Tibial artery (tissue), 4 donors: ENCODE data around the gene MYOF.
"Not testable (repeated sequence)": the region's sequence is repeated elsewhere in the genome, so short reads cannot be mapped to it uniquely, and the experiment has no call there.

Experiments used
- DNase-seq, 2 donors: peaks; one replicate each; pipeline ENCODE4 v3.0.0-alpha.2; 2019
- H3K27ac ChIP-seq, 2 donors: fragments of 200-600 bp; sonication (generic) in 1 of 2; 1 replicate in 1 of 2; 2 replicates in 1 of 2; pipeline ENCODE4 v1.5.1; 2018 to 2019; ENCODE audit warnings: mild to moderate bottlenecking in 1 of 2
- H3K27me3 ChIP-seq, 2 donors: fragments of 200-600 bp; sonication (generic) in 1 of 2; one replicate each; pipeline versions ENCODE4 v1.5.1 to v1.6.0; 2016 to 2019
- H3K36me3 ChIP-seq, 3 donors: fragments of 200-600 bp; sonication (generic) in 2 of 3; one replicate each; pipeline ENCODE4 v1.5.1; 2016 to 2019; ENCODE audit warnings: mild to moderate bottlenecking in 2 of 3
- H3K4me1 ChIP-seq, 4 donors: fragments of 200-600 bp; sonication (generic) in 2 of 4; 1 replicate in 3 of 4; 2 replicates in 1 of 4; pipeline ENCODE4 v1.5.1; 2016 to 2019
- H3K4me3 ChIP-seq, 2 donors: fragments of 200-600 bp; sonication (generic) in 1 of 2; 1 replicate in 1 of 2; 2 replicates in 1 of 2; pipeline ENCODE4 v1.5.1; 2018 to 2019; ENCODE audit warnings: mild to moderate bottlenecking in 2 of 2
- H3K9me3 ChIP-seq, 3 donors: fragments of 200-600 bp; sonication (generic) in 1 of 3; one replicate each; pipeline ENCODE4 v1.5.1; 2016 to 2019
- intact Hi-C: fragments of 100-400 bp; cut with DNase I; formaldehyde crosslinking; loops from one replicate; pipeline ENCODE4 v1.15.0; 2023; ENCODE audit warnings: low total_unique reads
- TF ChIP-seq, protein P1 (sequence below), 2 experiments: fragments of 200-600 bp in 1 of 2; fragments of 450-650 bp in 1 of 2; IDR thresholded peaks; one replicate each; pipeline ENCODE4 v1.5.1; 2017 to 2019; ENCODE audit warnings: antibody characterized with exemption in 2 of 2, mild to moderate bottlenecking in 1 of 2, moderate library complexity in 1 of 2

MYOF gene

DNA sequence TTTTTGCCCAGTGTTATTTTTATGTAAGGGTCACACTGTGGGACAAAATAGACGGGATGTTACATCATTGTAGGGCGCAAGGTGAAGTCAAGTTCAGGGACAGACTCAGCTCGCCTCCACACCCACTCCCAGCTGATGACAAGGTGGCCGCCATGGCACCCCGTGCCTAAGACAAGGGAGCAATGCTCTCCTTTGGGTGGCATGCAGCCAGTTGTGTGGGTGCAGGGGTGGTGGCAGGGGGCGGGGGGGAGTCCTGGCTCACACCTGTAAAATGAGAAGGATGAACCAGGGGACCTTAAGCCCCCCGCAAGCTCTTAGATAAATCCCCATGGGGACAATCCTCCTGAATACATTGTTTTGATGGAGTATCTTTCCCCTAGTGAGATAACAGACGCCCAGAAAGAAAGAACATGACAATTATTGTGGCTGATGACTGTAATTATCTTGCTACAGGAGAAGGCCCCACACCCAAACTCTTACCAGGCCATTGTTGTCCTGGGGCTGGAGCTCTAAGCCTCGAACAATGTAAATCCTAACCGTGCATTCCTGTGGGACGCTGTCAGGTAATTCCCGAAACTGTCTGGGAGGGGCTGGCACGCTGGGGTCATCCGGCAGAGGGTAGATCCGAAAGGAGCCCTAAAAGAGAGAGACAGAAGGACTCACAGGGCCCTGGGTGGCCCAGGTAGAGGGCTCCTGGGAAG is 148.7 kb downstream of the MYOF start:
- no peak overlapping the region for H3K4me3 ChIP-seq
- no peaks in the 10 kb centered on the region for H3K4me1 ChIP-seq
- no peaks in the 10 kb centered on the region for H3K9me3 ChIP-seq
- H3K27me3 ChIP-seq, result no peaks in the 10 kb centered on the region
- intact Hi-C loops, result no loop called here
- no peak overlapping the region for H3K27ac ChIP-seq
- DNase-seq, result no peak
- TF ChIP-seq, protein P1, sequence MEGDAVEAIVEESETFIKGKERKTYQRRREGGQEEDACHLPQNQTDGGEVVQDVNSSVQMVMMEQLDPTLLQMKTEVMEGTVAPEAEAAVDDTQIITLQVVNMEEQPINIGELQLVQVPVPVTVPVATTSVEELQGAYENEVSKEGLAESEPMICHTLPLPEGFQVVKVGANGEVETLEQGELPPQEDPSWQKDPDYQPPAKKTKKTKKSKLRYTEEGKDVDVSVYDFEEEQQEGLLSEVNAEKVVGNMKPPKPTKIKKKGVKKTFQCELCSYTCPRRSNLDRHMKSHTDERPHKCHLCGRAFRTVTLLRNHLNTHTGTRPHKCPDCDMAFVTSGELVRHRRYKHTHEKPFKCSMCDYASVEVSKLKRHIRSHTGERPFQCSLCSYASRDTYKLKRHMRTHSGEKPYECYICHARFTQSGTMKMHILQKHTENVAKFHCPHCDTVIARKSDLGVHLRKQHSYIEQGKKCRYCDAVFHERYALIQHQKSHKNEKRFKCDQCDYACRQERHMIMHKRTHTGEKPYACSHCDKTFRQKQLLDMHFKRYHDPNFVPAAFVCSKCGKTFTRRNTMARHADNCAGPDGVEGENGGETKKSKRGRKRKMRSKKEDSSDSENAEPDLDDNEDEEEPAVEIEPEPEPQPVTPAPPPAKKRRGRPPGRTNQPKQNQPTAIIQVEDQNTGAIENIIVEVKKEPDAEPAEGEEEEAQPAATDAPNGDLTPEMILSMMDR (IDR thresholded peaks at IDR 0.05), result no peak
- peaks cover 82 to 100% (median 99%) of the 10 kb centered on the region in 3 donors for H3K36me3 ChIP-seq

DNA sequence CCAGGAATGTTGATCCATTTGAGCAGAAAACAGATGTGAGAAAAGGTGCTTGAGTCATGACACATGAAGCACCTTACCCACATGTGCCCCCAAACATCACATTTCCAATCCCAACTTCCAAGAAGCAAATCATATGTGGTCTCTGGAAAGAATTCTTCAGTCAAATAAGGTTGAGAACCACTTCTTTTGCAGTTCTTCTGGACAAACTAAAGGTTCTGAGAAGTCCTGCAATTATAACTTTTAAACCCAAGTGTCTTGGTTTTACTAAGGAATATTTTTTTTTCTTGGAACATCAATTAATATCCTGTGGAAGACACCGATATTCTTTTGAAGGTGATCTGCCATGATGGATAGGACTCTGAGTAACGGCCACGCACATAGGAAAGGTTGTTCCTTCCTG is 151.3 kb downstream of the MYOF start:
- peaks cover 82 to 100% (median 99%) of the 10 kb centered on the region in 3 donors for H3K36me3 ChIP-seq
- intact Hi-C loops, result no loop called here
- H3K27ac ChIP-seq, result no peak overlapping the region
- TF ChIP-seq, protein P1 (IDR thresholded peaks at IDR 0.05), result no peak
- H3K27me3 ChIP-seq, result no peaks in the 10 kb centered on the region
- H3K4me1 ChIP-seq, result no peaks in the 10 kb centered on the region
- no peaks in the 10 kb centered on the region for H3K9me3 ChIP-seq
- H3K4me3 ChIP-seq, result no peak overlapping the region
- no peak for DNase-seq

DNA sequence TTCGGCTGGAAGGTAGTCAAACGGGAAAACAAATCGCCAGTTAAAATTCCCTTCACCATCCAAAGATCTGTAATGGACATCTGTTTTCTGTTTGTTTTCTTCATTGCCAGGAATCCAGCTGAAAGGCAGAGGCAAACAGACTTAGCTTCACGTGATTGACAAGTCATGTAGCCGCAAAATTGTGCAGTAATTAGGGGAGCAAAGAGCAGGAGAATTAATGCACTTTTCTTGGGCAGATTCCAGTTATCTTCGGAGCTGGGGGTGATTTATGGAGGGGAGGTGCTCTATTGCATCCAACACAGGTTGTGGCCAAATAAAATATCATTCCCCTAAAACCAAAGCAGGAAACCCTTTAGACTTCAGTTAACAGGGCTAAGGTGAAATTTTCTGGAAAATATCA is 162.2 kb downstream of the MYOF start:
- Histone ChIP-seq H3K4me3 (no peak overlapping the region), H3K4me1 (no peaks in the 10 kb centered on the region), H3K36me3 (peaks cover 85 to 99% (median 91%) of the 10 kb centered on the region in 3 donors), H3K27ac (no peak overlapping the region), H3K9me3 (no peaks in the 10 kb centered on the region), H3K27me3 (no peaks in the 10 kb centered on the region)
- intact Hi-C loops, result no loop called here
- TF ChIP-seq, protein P1 (IDR thresholded peaks at IDR 0.05), result no peak
- DNase-seq, result no peak

DNA sequence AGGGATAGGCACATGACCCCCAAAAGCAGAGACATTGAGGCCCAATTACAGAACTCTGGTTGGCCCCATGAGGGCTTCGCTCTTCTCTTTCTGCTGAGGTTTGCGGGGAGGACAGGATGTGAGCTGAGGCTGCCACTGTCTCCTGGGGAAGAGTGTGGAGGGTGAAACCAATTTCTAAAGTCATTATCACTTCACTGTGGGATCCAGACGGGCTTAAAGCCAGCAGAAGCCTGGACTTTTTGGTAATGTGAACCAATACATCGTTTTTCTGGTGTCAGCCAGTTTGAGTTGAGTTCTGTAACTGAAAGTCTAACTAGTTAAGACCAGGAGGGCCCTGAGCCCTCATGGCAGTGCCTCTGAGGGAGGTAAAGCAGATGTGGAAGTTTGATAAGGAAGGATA is 163.0 kb downstream of the MYOF start:
- intact Hi-C loops, result no loop called here
- H3K36me3 ChIP-seq, result peaks cover 83 to 99% (median 91%) of the 10 kb centered on the region in 3 donors
- TF ChIP-seq, protein P1 (IDR thresholded peaks at IDR 0.05), result no peak

DNA sequence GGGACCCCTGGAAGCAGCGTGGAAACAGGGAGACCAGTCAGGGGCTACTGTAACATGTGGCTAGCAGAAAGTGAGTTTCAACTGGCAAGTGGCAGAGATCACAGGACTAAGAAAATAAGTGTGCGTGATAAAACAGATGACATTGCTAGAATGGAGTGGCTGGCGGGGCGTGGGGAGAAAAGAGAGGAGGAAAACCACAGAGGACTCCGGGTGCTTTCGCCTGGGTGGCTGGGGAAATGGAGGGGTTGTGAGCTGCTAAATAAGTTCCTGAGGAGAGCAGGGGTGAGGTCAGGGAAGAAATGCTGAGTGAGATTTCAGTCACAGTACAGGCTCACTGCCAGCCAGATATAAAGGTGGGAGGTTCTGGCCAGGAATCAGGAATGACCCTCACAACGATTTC is 166.9 kb downstream of the MYOF start:
- Histone ChIP-seq H3K27ac (no peak overlapping the region), H3K9me3 (no peaks in the 10 kb centered on the region), H3K4me1 (no peaks in the 10 kb centered on the region), H3K36me3 (peaks cover 82 to 99% (median 94%) of the 10 kb centered on the region in 3 donors), H3K4me3 (no peak overlapping the region), H3K27me3 (no peaks in the 10 kb centered on the region)
- intact Hi-C loops, result no loop called here
- no peak for DNase-seq
- TF ChIP-seq, protein P1 (IDR thresholded peaks at IDR 0.05), result no peak

More for the DNA sequence above, 163.0 kb downstream of the MYOF start:
- H3K4me1 ChIP-seq, result no peaks in the 10 kb centered on the region
- no peak overlapping the region for H3K27ac ChIP-seq
- H3K27me3 ChIP-seq, result no peaks in the 10 kb centered on the region
- H3K4me3 ChIP-seq, result no peak overlapping the region
- no peak for DNase-seq
- H3K9me3 ChIP-seq, result no peaks in the 10 kb centered on the region

DNA sequence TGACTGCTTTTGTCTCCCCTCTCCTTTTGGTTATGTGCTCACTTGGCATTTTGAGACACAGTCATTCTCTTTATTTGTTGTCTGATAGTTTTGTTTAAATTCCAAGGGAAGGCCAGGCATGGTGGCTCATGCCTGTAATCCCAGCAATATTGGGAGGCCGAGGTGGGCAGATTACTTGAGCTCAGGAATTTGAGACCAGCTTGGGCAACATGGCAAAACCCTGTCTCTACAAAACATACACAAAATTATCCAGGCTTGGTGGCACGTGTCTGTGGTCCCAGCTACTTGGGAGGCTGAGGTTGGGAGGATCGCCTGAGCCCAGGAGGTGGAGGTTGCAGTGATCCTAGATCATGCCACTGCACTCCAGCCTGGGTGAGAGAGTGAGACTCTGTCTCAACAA is 167.5 kb downstream of the MYOF start:
- H3K4me3 ChIP-seq, H3K27ac ChIP-seq, H3K27me3 ChIP-seq, H3K9me3 ChIP-seq, intact Hi-C loops, H3K4me1 ChIP-seq, DNase-seq: not testable (repeated sequence)
- peaks cover 83 to 99% (median 96%) of the 10 kb centered on the region in 3 donors for H3K36me3 ChIP-seq
